ENCODE results near the gene EEF1G.

The EEF1G gene

GRCh38 chr11:62612366-62613290 lies 38.9 kb upstream of the EEF1G start, which contains the start of the genes EML3 and ROM1:
TSS of gene EML3 (minus strand) at chr11:62612775. CDS start at chr11:62612457, 318 bp downstream.
TSS of gene ROM1 (plus strand) at chr11:62613257. CDS start at chr11:62613282, 25 bp downstream.
- Histone ChIP-seq H3K9me3 (ENCODE audit: control insufficient read depth, low read length) (no peaks in the 10 kb centered on the region), H3K36me3 (ENCODE audit: control insufficient read depth, insufficient read depth, low read length) (peaks cover 39% of the 10 kb centered on the region), H3K4me3 (ENCODE audit: insufficient read depth, low read depth, low read length, poor library complexity, severe bottlenecking) (peak within 1 kb of the TSS; percentile 79), H3K27me3 (replicated peaks; ENCODE audit: control insufficient read depth, insufficient read depth, low read length, poor library complexity, severe bottlenecking) (no peaks in the 10 kb centered on the region), H3K4me1 (ENCODE audit: control insufficient read depth, insufficient read depth, low read length, poor library complexity, severe bottlenecking) (peaks cover 17% of the 10 kb centered on the region), H3K27ac (ENCODE audit: insufficient read depth, low read length, poor library complexity, severe bottlenecking) (peak within 1 kb of the TSS; percentile 93)
- peak; percentile 74 to 82 (median 80) for DNase-seq

DNA sequence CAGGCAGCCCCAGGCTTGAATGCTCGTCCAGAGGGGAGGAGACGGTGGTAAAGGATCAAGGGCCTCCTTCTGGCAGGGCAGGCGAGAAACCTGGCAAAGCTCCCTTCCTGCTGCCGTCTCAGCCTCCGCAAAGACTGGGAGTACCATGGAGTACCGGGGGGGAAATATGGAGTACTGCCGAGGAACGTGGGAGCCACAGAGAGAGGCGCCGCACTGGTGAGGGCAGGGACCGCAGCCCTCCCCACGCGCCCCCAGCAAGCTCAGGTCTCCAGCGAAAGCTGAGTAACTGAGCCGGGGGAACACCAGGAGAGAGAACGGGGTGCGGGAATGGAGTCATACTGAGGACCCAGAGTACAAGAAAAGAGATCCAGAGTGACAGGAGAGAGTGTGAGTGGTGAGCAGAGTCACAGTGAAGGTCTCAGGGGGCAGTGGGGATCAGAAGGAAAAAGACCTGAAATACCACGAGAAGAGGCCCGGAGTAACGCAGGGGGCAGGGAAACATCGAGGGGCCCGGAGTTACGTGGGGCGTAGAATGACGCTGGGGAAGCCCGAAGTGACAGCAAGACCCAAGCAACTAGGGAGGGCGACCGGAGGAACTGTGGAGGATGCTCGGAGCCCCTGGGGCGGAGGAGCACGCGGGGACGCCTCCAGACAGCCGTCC lies 38.1 kb upstream of the EEF1G start:
- peak in 1 of 3 donors; percentile 12 for DNase-seq
- peaks cover 17% of the 10 kb centered on the region for H3K4me1 ChIP-seq (ENCODE audit: control insufficient read depth, insufficient read depth, low read length, poor library complexity, severe bottlenecking)
- peak overlapping the region; percentile 79 for H3K4me3 ChIP-seq (ENCODE audit: insufficient read depth, low read depth, low read length, poor library complexity, severe bottlenecking)
- no peaks in the 10 kb centered on the region for H3K27me3 ChIP-seq (replicated peaks; ENCODE audit: control insufficient read depth, insufficient read depth, low read length, poor library complexity, severe bottlenecking)
- H3K36me3 ChIP-seq (ENCODE audit: control insufficient read depth, insufficient read depth, low read length), result peaks cover 37% of the 10 kb centered on the region
- H3K9me3 ChIP-seq (ENCODE audit: control insufficient read depth, low read length), result no peaks in the 10 kb centered on the region
- peak overlapping the region; percentile 93 for H3K27ac ChIP-seq (ENCODE audit: insufficient read depth, low read length, poor library complexity, severe bottlenecking)

- peak overlapping the region; percentile 79 for H3K4me3 ChIP-seq (ENCODE audit: insufficient read depth, low read depth, low read length, poor library complexity, severe bottlenecking)
- DNase-seq, result no peak
- no peaks in the 10 kb centered on the region for H3K9me3 ChIP-seq (ENCODE audit: control insufficient read depth, low read length)
- H3K36me3 ChIP-seq (ENCODE audit: control insufficient read depth, insufficient read depth, low read length), result peaks cover 33% of the 10 kb centered on the region
- H3K27me3 ChIP-seq (replicated peaks; ENCODE audit: control insufficient read depth, insufficient read depth, low read length, poor library complexity, severe bottlenecking), result no peaks in the 10 kb centered on the region
- peak overlapping the region; percentile 93 for H3K27ac ChIP-seq (ENCODE audit: insufficient read depth, low read length, poor library complexity, severe bottlenecking)
- peaks cover 17% of the 10 kb centered on the region for H3K4me1 ChIP-seq (ENCODE audit: control insufficient read depth, insufficient read depth, low read length, poor library complexity, severe bottlenecking)
Measured at GRCh38 chr11:62610814-62611704, 37.4 kb upstream of the EEF1G start.

- Histone ChIP-seq H3K4me3 (ENCODE audit: insufficient read depth, low read depth, low read length, poor library complexity, severe bottlenecking) (no peak overlapping the region), H3K9me3 (ENCODE audit: control insufficient read depth, low read length) (no peaks in the 10 kb centered on the region), H3K27me3 (replicated peaks; ENCODE audit: control insufficient read depth, insufficient read depth, low read length, poor library complexity, severe bottlenecking) (no peaks in the 10 kb centered on the region), H3K4me1 (ENCODE audit: control insufficient read depth, insufficient read depth, low read length, poor library complexity, severe bottlenecking) (peaks cover 17% of the 10 kb centered on the region), H3K36me3 (ENCODE audit: control insufficient read depth, insufficient read depth, low read length) (peaks cover 32% of the 10 kb centered on the region), H3K27ac (ENCODE audit: insufficient read depth, low read length, poor library complexity, severe bottlenecking) (no peak overlapping the region)
- DNase-seq, result no peak
Measured at GRCh38 chr11:62610403-62610802, 36.7 kb upstream of the EEF1G start.

- H3K9me3 ChIP-seq (ENCODE audit: control insufficient read depth, low read length), result no peaks in the 10 kb centered on the region
- H3K27me3 ChIP-seq (replicated peaks; ENCODE audit: control insufficient read depth, insufficient read depth, low read length, poor library complexity, severe bottlenecking), result no peaks in the 10 kb centered on the region
- no peak overlapping the region for H3K27ac ChIP-seq (ENCODE audit: insufficient read depth, low read length, poor library complexity, severe bottlenecking)
- no peak overlapping the region for H3K4me3 ChIP-seq (ENCODE audit: insufficient read depth, low read depth, low read length, poor library complexity, severe bottlenecking)
- H3K4me1 ChIP-seq (ENCODE audit: control insufficient read depth, insufficient read depth, low read length, poor library complexity, severe bottlenecking), result peaks cover 17% of the 10 kb centered on the region
- no peak for DNase-seq
- peaks cover 36% of the 10 kb centered on the region for H3K36me3 ChIP-seq (ENCODE audit: control insufficient read depth, insufficient read depth, low read length)
Measured at GRCh38 chr11:62608776-62609175, 35.1 kb upstream of the EEF1G start.

DNA sequence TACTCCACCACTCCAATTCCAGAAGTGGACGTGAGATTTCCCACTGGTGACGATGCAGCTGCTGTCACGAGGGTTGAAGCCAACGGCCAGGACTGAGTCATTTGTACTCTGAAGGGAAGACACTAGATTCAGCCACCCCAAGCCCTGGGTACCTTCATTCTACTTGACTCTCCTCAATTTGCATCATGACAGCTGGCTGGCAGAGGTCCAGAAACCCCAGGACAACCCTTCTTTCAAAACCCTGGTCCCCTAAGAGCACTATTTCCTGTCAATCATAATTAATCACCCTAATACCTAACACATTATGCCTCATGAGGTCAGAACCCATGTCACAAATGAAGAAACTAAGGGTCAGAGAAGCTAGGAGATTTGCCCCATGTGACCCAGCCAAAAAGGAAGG lies 34.0 kb upstream of the EEF1G start:
- no peak for DNase-seq
- H3K9me3 ChIP-seq (ENCODE audit: control insufficient read depth, low read length), result no peaks in the 10 kb centered on the region
- H3K4me3 ChIP-seq (ENCODE audit: insufficient read depth, low read depth, low read length, poor library complexity, severe bottlenecking), result no peak overlapping the region
- H3K27ac ChIP-seq (ENCODE audit: insufficient read depth, low read length, poor library complexity, severe bottlenecking), result no peak overlapping the region
- peaks cover 13% of the 10 kb centered on the region for H3K4me1 ChIP-seq (ENCODE audit: control insufficient read depth, insufficient read depth, low read length, poor library complexity, severe bottlenecking)
- no peaks in the 10 kb centered on the region for H3K27me3 ChIP-seq (replicated peaks; ENCODE audit: control insufficient read depth, insufficient read depth, low read length, poor library complexity, severe bottlenecking)
- peaks cover 36% of the 10 kb centered on the region for H3K36me3 ChIP-seq (ENCODE audit: control insufficient read depth, insufficient read depth, low read length)

DNA sequence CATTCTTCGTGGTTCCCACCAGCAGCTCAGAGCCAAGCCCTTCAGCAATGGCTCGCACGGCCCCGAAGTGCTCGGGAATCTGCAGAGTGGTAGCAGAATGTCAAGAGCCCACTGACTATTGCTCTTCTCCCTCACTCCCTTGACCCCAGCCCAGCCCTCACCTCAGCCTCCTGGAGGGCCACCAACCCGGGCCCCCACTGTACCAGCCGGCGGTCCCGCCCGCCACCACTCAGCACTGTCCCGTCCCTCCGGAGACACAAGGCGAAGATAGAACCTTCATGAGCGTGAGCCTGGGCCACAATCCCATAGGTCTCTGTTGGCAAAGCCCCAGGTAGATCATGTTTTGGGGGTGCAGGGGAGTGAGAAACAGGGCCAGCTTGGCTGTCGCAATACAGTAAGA lies 32.2 kb upstream of the EEF1G start:
- no peak for DNase-seq
- no peaks in the 10 kb centered on the region for H3K9me3 ChIP-seq (ENCODE audit: control insufficient read depth, low read length)
- peaks cover 36% of the 10 kb centered on the region for H3K36me3 ChIP-seq (ENCODE audit: control insufficient read depth, insufficient read depth, low read length)
- no peaks in the 10 kb centered on the region for H3K27me3 ChIP-seq (replicated peaks; ENCODE audit: control insufficient read depth, insufficient read depth, low read length, poor library complexity, severe bottlenecking)
- H3K4me3 ChIP-seq (ENCODE audit: insufficient read depth, low read depth, low read length, poor library complexity, severe bottlenecking), result no peak overlapping the region
- no peak overlapping the region for H3K27ac ChIP-seq (ENCODE audit: insufficient read depth, low read length, poor library complexity, severe bottlenecking)
- H3K4me1 ChIP-seq (ENCODE audit: control insufficient read depth, insufficient read depth, low read length, poor library complexity, severe bottlenecking), result peaks cover 12% of the 10 kb centered on the region

DNA sequence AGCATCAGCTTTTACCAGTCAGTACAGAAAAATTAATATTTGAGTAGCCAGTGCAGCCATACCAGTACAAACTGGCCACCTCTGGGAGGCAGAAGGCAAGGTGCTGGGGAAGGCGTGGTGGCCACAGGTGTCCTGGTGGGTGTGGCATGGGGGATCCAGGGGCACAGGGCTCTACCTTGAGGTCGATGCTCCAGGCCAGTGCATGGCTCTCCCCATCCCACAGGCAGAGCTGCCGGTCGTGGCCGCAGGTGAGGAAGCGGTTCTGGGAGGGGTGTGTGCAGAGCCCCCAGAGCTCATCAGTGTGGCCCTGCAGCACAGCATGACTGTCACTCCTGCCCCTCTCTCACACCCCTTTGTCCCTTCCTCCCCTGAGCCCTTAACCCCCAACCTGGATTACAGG lies 31.8 kb upstream of the EEF1G start:
- H3K36me3 ChIP-seq (ENCODE audit: control insufficient read depth, insufficient read depth, low read length), result peaks cover 33% of the 10 kb centered on the region

DNA sequence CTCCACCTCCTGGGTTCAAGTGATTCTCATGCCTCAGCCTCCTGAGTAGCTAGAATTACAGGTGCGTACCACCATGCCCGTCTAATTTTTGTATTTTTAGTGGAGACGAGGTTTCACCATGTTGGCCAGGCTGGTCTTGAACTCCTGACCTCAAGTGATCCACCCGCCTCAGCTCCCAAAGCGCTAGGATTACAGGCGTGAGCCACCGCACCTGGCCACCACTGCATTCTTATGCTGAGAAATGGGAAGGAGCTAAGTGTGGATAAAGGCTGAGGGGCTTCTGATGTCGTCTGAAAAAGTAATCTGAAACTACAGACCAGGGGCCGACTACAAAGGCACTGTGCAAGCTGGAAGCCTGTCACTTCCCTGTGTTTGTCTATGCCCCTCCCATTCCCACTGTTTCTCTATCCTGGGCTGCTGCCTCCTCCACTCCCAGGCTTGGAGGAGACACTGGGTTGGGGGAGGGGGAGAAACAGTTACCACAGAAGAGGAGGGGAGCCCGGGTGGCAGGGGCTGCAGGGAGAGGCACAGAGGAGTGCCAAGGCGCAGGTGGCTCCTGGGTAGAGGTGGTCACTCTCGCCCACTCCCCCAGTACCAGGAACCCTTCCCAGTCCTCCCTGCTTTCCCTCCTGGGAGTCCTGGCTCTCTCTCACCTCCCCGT lies 30.9 kb upstream of the EEF1G start:
- H3K4me3 ChIP-seq (ENCODE audit: insufficient read depth, low read depth, low read length, poor library complexity, severe bottlenecking), result no peak overlapping the region
- H3K9me3 ChIP-seq (ENCODE audit: control insufficient read depth, low read length), result no peaks in the 10 kb centered on the region
- peaks cover 27% of the 10 kb centered on the region for H3K36me3 ChIP-seq (ENCODE audit: control insufficient read depth, insufficient read depth, low read length)
- peaks cover 16% of the 10 kb centered on the region for H3K4me1 ChIP-seq (ENCODE audit: control insufficient read depth, insufficient read depth, low read length, poor library complexity, severe bottlenecking)
- H3K27ac ChIP-seq (ENCODE audit: insufficient read depth, low read length, poor library complexity, severe bottlenecking), result no peak overlapping the region
- no peaks in the 10 kb centered on the region for H3K27me3 ChIP-seq (replicated peaks; ENCODE audit: control insufficient read depth, insufficient read depth, low read length, poor library complexity, severe bottlenecking)
- DNase-seq, result no peak

More for the DNA sequence above, 31.8 kb upstream of the EEF1G start:
- H3K27me3 ChIP-seq (replicated peaks; ENCODE audit: control insufficient read depth, insufficient read depth, low read length, poor library complexity, severe bottlenecking), result no peaks in the 10 kb centered on the region
- peaks cover 11% of the 10 kb centered on the region for H3K4me1 ChIP-seq (ENCODE audit: control insufficient read depth, insufficient read depth, low read length, poor library complexity, severe bottlenecking)
- H3K4me3 ChIP-seq (ENCODE audit: insufficient read depth, low read depth, low read length, poor library complexity, severe bottlenecking), result no peak overlapping the region
- no peaks in the 10 kb centered on the region for H3K9me3 ChIP-seq (ENCODE audit: control insufficient read depth, low read length)
- no peak for DNase-seq
- no peak overlapping the region for H3K27ac ChIP-seq (ENCODE audit: insufficient read depth, low read length, poor library complexity, severe bottlenecking)

Measured in effector memory CD4-positive, alpha-beta T cell (primary cell).